DND-41 (cell line): ENCODE data around the gene SAMD8.
"Not testable (repeated sequence)": the region's sequence is repeated elsewhere in the genome, so short reads cannot be mapped to it uniquely, and the experiment has no call there.

ENCODE experiments used
- ATAC-seq: fragments of 200-7000 bp; cut with Tn5 transposase; 3 replicates; pipeline ENCODE4 v1.9.1; 2021; ENCODE audit warnings: low read depth; ENCODE audit not compliant: insufficient read depth
- DNase-seq: peaks from one replicate; pipeline ENCODE4 v3.0.0-alpha.2; 2020
- H2AFZ ChIP-seq: 2 replicates; pipeline ENCODE4 v1.6.0; 2012; ENCODE audit warnings: low read depth, low read length
- H3K27ac ChIP-seq: 2 replicates; pipeline ENCODE4 v1.5.1; 2012; ENCODE audit warnings: low read length, inconsistent platforms
- H3K27me3 ChIP-seq: fragments of 200-600 bp; sonication (generic); 2 replicates; pipeline ENCODE4 v1.6.0; 2012; ENCODE audit warnings: low read length, mild to moderate bottlenecking, inconsistent platforms; ENCODE audit not compliant: insufficient read depth, poor library complexity
- H3K36me3 ChIP-seq: 2 replicates; pipeline ENCODE4 v1.5.1; 2012; ENCODE audit warnings: low read length, inconsistent platforms; ENCODE audit not compliant: insufficient read depth
- H3K4me1 ChIP-seq: 2 replicates; pipeline ENCODE4 v1.5.1; 2012; ENCODE audit warnings: mild to moderate bottlenecking, low read length; ENCODE audit not compliant: insufficient read depth
- H3K4me2 ChIP-seq: 2 replicates; pipeline ENCODE4 v1.6.0; 2012; ENCODE audit warnings: mild to moderate bottlenecking, moderate library complexity, low read length, inconsistent platforms; ENCODE audit not compliant: insufficient read depth
- H3K4me3 ChIP-seq, 2 experiments: fragments of 200-600 bp in 1 of 2; shearing (Covaris generic) in 1 of 2; 2 replicates each; pipeline ENCODE4 v1.5.1; 2012 to 2016; ENCODE audit warnings: inconsistent platforms in 2 of 2, low read length in 2 of 2, mild to moderate bottlenecking in 2 of 2, low read depth in 1 of 2, moderate library complexity in 1 of 2
- H3K79me2 ChIP-seq: 2 replicates; pipeline ENCODE4 v1.6.0; 2012; ENCODE audit warnings: low read length, inconsistent platforms; ENCODE audit not compliant: insufficient read depth
- H3K9ac ChIP-seq: 2 replicates; pipeline ENCODE4 v1.6.0; 2012; ENCODE audit warnings: low read depth, mild to moderate bottlenecking, inconsistent platforms, low read length, moderate library complexity
- H3K9me3 ChIP-seq: 2 replicates; pipeline ENCODE4 v1.5.1; 2012; ENCODE audit warnings: low read length, moderate library complexity, mild to moderate bottlenecking, inconsistent platforms; ENCODE audit not compliant: insufficient read depth, severe bottlenecking
- H4K20me1 ChIP-seq: 2 replicates; pipeline ENCODE4 v1.6.0; 2012; ENCODE audit warnings: low read length; ENCODE audit not compliant: insufficient read depth
- CTCF ChIP-seq: IDR thresholded peaks from 2 replicates; pipeline ENCODE4 v1.5.1; 2012; ENCODE audit warnings: borderline replicate concordance, low read length, moderate library complexity, mild to moderate bottlenecking; ENCODE audit not compliant: poor library complexity, severe bottlenecking; ENCODE audit errors: extremely low read depth
- EZH2 ChIP-seq: IDR thresholded peaks from 3 replicates; pipeline ENCODE4 v1.6.1; 2012; ENCODE audit warnings: borderline replicate concordance, low read depth, mild to moderate bottlenecking, moderate library complexity, low read length, inconsistent platforms; ENCODE audit not compliant: severe bottlenecking

Gene SAMD8

DNA sequence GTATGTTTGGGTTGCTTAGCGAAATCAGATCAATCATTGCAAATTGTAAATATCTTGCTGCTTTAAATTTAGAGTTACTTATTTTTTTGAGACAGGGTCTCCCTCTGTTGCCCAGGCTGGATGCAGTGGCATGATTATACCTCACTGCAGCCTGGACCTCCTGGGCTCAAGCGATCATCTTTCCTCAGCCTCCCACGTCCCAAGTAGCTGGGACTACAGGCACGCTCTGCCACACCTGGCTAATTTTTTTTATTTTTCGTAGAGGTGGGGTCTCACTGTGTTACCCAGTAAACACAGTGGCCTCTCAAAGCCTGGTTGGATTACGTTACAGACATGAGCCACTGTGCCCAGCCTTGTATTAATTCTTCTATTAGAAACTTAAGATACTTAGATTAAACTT is 100.9 kb downstream of the SAMD8 start:
- H3K4me2 ChIP-seq: peak overlapping the region; percentile 81
- H3K9ac ChIP-seq: peak overlapping the region; percentile 72
- H3K4me3 ChIP-seq: peak overlapping the region in 1 of 2 experiments; percentile 73; a peak in 2 of 4 replicates
- peaks cover 55% of the 10 kb centered on the region for H3K36me3 ChIP-seq
- TF ChIP-seq CTCF (no peak), EZH2 (no peak)
- no peak overlapping the region for H2AFZ ChIP-seq
- ATAC-seq (no peak), DNase-seq (no peak)
- H3K4me1 ChIP-seq: peaks cover 33% of the 10 kb centered on the region
- no peak overlapping the region for H3K27ac ChIP-seq
- H3K79me2 ChIP-seq: peaks cover 68% of the 10 kb centered on the region
- H4K20me1 ChIP-seq: peaks cover 32% of the 10 kb centered on the region; the same call in 1 of the 2 replicates
- no peaks in the 10 kb centered on the region for H3K27me3 ChIP-seq
- no peaks in the 10 kb centered on the region for H3K9me3 ChIP-seq

- DNase-seq (no peak), ATAC-seq (no peak)
- Histone ChIP-seq H3K4me3 (no peak overlapping the region), H4K20me1 (peaks cover 60% of the 10 kb centered on the region; the same call in 1 of the 2 replicates), H3K79me2 (peaks cover 79% of the 10 kb centered on the region), H3K9ac (no peak overlapping the region), H3K27ac (no peak overlapping the region), H3K4me1 (0 out of 2 replicates have a peak, but pooled peaks cover 3% of the 10 kb centered on the region), H3K36me3 (peaks cover 98% of the 10 kb centered on the region), H3K9me3 (no peaks in the 10 kb centered on the region), H2AFZ (no peak overlapping the region), H3K4me2 (no peak overlapping the region), H3K27me3 (no peaks in the 10 kb centered on the region)
- TF ChIP-seq CTCF (no peak), EZH2 (no peak)
Observed at GRCh38 chr10:75220274-75220673, 108.8 kb downstream of the SAMD8 start.

DNA sequence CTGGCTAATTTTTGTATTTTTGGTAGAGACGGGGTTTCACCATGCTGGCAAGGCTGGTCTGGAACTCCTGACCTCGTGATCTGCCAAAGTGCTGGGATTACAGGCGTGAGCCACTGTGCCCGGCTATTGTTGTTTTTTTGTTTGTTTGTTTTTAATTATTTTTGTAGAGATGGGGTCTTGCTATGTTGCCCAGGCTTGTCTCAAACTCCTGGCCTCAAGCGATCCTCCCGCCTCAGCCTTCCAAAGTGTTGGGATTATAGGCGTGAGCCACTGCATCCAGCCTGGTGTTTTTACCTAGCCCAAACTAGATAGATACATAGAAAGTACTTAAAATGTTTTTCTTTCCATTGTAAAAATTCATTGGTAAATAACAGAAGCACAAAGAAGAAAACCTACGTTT is 110.0 kb downstream of the SAMD8 start:
- H3K4me1 ChIP-seq, H3K27me3 ChIP-seq, H3K9me3 ChIP-seq, H3K9ac ChIP-seq, H3K27ac ChIP-seq, H3K4me2 ChIP-seq, H2AFZ ChIP-seq, DNase-seq, ATAC-seq, H3K4me3 ChIP-seq: not testable (repeated sequence)
- Histone ChIP-seq H4K20me1 (peaks cover 62% of the 10 kb centered on the region; the same call in 1 of the 2 replicates), H3K79me2 (peaks cover 79% of the 10 kb centered on the region), H3K36me3 (peaks cover 98% of the 10 kb centered on the region)

DNA sequence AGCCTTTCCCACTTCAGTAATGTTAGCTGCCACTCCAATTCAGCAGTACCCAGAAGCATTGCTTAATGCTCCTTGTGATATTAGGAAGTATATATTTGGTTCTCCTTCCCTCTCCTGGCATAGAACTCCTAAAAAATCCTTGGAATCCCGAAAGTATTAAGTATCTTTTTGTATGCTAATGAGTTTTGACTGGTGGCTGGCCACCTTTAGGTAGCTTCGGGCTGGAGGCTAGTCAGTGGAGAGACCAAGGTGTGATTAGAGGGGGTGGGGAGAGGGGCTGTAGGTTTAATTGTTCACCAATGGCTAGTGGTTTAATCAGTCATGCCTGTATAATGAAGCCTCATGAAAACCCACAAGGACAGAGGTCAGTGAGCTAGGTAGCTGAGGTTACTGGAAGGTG is 112.1 kb downstream of the SAMD8 start:
- Histone ChIP-seq H3K79me2 (peaks cover 80% of the 10 kb centered on the region), H4K20me1 (peaks cover 60% of the 10 kb centered on the region), H3K4me2 (no peak overlapping the region), H3K4me1 (0 out of 2 replicates have a peak, but pooled peaks cover 3% of the 10 kb centered on the region), H3K9me3 (no peaks in the 10 kb centered on the region), H2AFZ (no peak overlapping the region), H3K27me3 (no peaks in the 10 kb centered on the region), H3K4me3 (no peak overlapping the region), H3K27ac (no peak overlapping the region), H3K9ac (no peak overlapping the region), H3K36me3 (peaks cover 96% of the 10 kb centered on the region)
- DNase-seq (no peak), ATAC-seq (no peak)
- TF ChIP-seq CTCF (no peak), EZH2 (no peak)
